ENCODE measurements around the gene DLX2. TPM values are rescaled to one million over a fixed set of nuclear protein-coding genes. Genes with fewer than 3 reads are reported as not detected.

DLX2 gene
- total RNA-seq, 6 donors from 2014 or later, result not detected

DNA sequence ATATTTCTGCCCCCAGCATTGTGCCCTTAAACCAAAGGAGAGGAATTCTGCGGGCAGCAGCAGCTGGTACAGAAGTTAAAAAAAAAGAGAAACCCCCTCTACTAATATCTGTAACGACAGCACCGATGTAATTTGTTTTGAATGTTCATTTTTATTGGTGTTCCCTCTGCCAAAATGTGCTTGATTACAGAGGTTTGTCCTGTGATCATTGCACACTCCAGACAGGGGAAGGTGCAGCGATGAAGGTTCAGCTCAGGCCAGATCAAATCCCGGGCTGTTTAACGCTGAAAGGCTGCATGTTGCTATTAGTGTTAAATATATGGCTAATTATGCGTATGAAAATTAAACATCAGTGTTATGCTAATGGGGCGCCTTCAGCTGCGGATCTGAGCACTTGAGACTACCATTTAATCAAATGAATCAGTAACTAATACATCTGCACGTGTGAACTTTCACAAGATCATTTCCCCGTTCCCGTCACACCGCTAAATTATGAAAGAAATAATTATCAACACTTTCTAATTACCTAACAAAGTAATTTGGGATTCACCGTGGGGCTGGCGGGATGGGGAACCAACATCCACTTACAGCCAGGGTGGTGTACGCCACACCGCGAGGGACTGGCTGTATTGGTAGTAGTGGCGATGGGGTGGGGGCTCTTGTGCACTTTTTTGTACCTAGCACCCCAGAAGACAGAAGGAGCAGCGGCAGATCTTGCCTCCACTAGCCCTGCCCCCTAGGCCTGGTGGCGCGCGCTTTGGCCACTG lies 18.9 kb downstream of the DLX2 start:
- peaks cover 33 to 59% (median 42%) of the 10 kb centered on the region in 4 donors for H3K4me1 ChIP-seq
- TF ChIP-seq POLR2A (IDR thresholded peaks at IDR 0.05) (no peak), EP300 (IDR thresholded peaks at IDR 0.05) (no peak)

DNA sequence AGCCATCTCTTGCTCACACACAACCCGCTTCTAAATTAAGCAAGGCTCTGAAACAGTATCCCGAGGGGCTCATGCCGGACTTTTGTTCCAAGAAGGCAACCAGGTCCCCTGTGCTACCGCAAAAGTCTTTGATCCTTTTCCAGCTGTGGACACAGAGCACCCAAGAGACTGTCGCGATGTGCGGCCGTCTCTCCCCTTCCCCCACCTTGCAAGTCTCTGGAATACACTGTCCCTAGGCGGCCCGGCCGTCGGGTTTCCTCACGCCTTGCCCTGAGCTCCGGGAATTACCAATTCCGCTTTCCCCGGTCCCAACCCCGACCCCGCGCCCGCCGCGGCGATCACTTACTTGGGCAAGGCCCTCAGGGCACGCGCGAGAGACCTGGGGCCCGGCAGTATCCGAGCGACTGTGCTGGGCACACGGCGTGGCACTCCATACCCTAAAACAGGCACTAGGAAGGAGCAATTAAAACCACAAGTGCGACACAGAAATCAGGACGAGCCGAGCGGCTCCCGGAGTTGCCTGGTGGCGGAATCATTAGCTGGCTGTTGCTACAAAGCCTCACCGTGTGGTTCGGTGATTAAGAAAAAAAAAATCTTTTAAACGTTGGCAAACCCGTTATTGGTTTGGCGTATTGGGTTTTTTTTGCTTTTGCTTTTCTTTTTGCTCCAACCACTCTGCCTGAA lies 19.6 kb downstream of the DLX2 start:
- Histone ChIP-seq H3K36me3 (no peaks in the 10 kb centered on the region), H3K27me3 (peaks cover 5 to 84% (median 63%) of the 10 kb centered on the region in 4 donors), H3K27ac (no peak overlapping the region), H3K4me1 (peaks cover 33 to 51% (median 42%) of the 10 kb centered on the region in 4 donors), H3K9me3 (no peaks in the 10 kb centered on the region), H3K4me3 (no peak overlapping the region)
- no peak for ATAC-seq (ENCODE audit: low FRiP score in 2 of 2)
- TF ChIP-seq POLR2A (IDR thresholded peaks at IDR 0.05) (no peak), EP300 (IDR thresholded peaks at IDR 0.05) (no peak), POLR2AphosphoS5 (IDR thresholded peaks at IDR 0.05) (no peak)
- TF ChIP-seq, protein P1, sequence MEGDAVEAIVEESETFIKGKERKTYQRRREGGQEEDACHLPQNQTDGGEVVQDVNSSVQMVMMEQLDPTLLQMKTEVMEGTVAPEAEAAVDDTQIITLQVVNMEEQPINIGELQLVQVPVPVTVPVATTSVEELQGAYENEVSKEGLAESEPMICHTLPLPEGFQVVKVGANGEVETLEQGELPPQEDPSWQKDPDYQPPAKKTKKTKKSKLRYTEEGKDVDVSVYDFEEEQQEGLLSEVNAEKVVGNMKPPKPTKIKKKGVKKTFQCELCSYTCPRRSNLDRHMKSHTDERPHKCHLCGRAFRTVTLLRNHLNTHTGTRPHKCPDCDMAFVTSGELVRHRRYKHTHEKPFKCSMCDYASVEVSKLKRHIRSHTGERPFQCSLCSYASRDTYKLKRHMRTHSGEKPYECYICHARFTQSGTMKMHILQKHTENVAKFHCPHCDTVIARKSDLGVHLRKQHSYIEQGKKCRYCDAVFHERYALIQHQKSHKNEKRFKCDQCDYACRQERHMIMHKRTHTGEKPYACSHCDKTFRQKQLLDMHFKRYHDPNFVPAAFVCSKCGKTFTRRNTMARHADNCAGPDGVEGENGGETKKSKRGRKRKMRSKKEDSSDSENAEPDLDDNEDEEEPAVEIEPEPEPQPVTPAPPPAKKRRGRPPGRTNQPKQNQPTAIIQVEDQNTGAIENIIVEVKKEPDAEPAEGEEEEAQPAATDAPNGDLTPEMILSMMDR (IDR thresholded peaks at IDR 0.05), result no peak
- WGBS, 2 donors, result 15 to 18% methylated on average over 13 to 41 of the region's 42 CpGs
- DNase-seq, result peak in 1 of 2 donors; percentile 86

More for the DNA sequence above, 18.9 kb downstream of the DLX2 start:
- Histone ChIP-seq H3K27ac (no peak overlapping the region), H3K27me3 (peaks cover 5 to 91% (median 69%) of the 10 kb centered on the region in 4 donors), H3K9me3 (no peaks in the 10 kb centered on the region), H3K36me3 (no peaks in the 10 kb centered on the region), H3K4me3 (no peak overlapping the region)
- no peak for ATAC-seq (ENCODE audit: low FRiP score in 2 of 2)
- WGBS, 2 donors, result 15% methylated on average over 22 to 23 of the region's 23 CpGs
- DNase-seq, result peak in 1 of 2 donors; percentile 55

DNA sequence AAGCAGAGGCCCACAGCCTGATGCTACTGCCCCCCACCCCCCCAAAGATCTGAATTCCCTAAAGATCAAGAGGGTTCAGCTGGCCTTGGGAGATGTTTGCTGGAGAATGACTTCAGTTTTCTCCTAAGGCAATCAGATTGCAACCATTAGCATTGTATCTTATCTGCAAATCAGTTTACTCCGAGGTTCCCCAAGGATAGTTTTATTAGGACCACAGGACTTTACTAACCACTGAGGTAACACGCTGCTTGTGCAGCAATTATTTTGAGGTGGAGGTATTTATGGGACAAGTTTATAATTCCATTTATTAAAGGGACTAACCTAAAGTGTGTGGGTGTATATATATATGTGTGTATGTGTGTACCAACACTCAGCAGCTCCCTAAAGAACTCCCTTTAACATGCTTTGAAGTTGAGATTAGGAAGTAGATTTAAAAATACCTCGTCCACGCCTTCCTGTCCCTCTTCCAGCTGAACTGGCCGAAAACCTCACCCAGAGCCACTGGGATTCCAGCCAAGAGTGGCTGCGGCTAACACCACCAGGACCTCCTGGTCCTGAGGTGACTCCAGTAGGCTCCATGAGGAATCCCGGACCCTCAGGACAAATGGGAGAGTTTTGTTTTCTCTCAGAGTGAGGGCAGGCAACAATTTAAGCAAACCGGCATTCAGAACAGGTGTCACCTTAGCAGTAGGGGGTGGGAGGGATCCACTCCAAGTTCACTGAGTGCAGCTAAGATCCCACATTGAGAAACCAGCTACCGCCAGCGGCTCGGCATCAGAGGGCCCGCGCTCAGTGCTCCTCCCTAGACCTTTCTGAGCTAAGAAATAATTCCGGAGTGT lies 20.4 kb downstream of the DLX2 start:
- WGBS, 2 donors, result 14 to 15% methylated on average over 7 to 14 of the region's 14 CpGs
- no peak for ATAC-seq (ENCODE audit: low FRiP score in 2 of 2)

DNA sequence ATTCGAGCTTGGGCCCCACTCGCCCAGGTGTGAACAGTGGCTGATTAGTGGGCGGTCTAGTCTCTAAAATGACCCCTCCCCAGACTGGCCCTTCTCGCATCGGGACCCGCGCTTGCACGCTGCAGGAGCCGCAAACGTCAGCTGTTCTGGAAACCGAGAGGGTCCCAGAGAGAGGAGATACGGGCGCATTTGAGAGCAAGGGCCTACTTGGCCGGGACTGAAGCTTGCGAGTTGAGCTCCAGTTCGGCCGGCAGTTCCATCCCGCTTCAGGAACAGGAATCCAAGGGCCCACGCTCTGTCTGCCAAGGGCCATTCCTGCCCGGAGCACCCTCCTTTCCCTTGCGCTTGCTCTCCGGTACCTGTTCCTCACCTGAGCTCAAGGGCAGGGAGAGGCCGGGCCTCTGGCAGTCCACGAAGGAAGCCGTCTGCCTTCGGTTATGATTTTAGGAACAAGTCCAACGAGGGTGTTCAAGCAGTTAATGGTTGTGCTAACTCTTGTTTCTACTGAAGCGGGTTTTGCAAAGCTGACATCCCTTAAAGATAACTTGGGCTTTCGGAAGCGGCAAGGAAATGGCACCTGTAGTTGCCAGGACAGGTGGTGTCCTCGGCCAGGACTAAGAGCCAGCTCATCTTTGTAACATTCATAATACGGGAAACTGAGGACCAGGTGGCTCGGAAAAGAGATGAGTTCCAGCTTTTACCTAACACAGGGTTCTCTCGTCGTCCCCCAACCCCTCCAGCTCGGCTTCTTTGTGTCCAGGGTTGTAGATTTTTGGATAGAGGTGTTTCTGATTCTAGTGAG lies 21.3 kb downstream of the DLX2 start:
- Histone ChIP-seq H3K27ac (no peak overlapping the region), H3K27me3 (peaks cover 5 to 68% (median 49%) of the 10 kb centered on the region in 4 donors), H3K4me1 (peaks cover 24 to 36% (median 31%) of the 10 kb centered on the region in 4 donors), H3K4me3 (no peak overlapping the region), H3K9me3 (no peaks in the 10 kb centered on the region), H3K36me3 (no peaks in the 10 kb centered on the region)
- 16 to 23% methylated on average over 25 to 34 of the region's 36 CpGs for WGBS, 2 donors
- peak in 1 of 2 donors; percentile 50 for DNase-seq
- no peak for ATAC-seq (ENCODE audit: low FRiP score in 2 of 2)
- no peak for TF ChIP-seq EP300 (IDR thresholded peaks at IDR 0.05)
- TF ChIP-seq, protein P1 (IDR thresholded peaks at IDR 0.05), result no peak
- no peak for TF ChIP-seq POLR2AphosphoS5 (IDR thresholded peaks at IDR 0.05)
- no peak for TF ChIP-seq POLR2A (IDR thresholded peaks at IDR 0.05)

More for the DNA sequence above, 20.4 kb downstream of the DLX2 start:
- no peak for DNase-seq
- Histone ChIP-seq H3K27me3 (peaks cover 5 to 77% (median 56%) of the 10 kb centered on the region in 4 donors), H3K4me1 (peaks cover 33 to 45% (median 38%) of the 10 kb centered on the region in 4 donors), H3K36me3 (no peaks in the 10 kb centered on the region), H3K27ac (no peak overlapping the region), H3K4me3 (no peak overlapping the region), H3K9me3 (no peaks in the 10 kb centered on the region)
- no peak for TF ChIP-seq EP300 (IDR thresholded peaks at IDR 0.05)
- TF ChIP-seq, protein P1 (IDR thresholded peaks at IDR 0.05), result no peak

Measured in upper lobe of left lung (tissue), 6 donors.